ENCODE measurements around the gene KIAA0232. TPM values are rescaled to one million over a fixed set of nuclear protein-coding genes. Genes with fewer than 3 reads are reported as not detected.

Gene KIAA0232
- total and polyA plus RNA-seq, 9 of the 15 experiments (the other 6 are each of a cell fraction or from before 2014, with no cell fraction given) = 3.5 to 17.4 (median 13.0) TPM

DNA sequence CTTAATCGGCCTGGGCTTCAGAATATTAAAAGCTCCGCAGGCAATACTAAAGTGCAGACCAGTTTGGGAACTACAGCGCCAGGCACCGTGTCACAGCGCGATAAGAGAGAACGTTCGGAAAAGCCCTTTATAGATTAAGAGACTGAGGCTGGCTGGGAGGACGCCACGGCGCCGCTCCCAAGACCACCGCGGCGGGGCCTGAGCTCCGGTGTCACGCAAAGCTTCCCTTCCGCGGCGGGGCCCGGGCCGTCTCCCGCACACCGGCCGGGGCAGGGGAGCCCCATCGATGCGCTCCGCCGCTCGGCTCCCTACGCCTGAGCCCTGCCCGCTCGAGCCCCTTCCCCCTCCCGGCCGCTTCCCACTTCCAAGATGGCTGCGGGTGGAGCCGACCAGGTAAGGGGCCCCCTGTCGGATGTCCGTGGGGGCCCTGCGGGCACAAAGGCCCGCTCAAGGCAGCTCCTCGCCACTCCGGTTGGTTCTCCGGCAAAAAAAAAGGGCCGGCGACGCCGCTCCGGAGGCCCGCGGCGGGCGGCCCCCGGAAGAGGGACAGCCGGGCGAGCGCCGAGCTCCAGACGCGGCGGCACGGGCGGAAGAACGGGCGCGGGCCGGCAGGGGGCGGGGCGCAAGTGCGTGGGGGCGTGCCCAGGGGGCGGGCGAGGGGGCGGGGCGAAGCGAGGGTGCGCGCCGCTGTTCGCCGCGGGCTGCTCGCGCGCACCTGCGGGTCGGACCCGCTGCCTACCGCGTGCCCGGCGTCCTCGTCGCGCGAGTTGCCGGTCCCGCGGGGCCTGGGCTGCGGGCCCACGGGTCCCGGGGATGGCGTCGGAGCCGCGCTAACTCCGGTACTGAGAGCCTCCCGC is 126.8 kb downstream of the KIAA0232 start, which contains the start of gene TBC1D14 (continued):
- TF ChIP-seq CREB1 (IDR thresholded peaks at IDR 0.05) = peak; percentile 19; the same call in 1 of the 2 replicates
- TF ChIP-seq CREB1 (CRISPR knock-in tag; IDR thresholded peaks at IDR 0.05) = peak; percentile 56; the same call in 1 of the 2 replicates
- TF ChIP-seq GATAD2A (IDR thresholded peaks at IDR 0.05) = peak; percentile 86; the same call in 1 of the 2 replicates
- peak; percentile 99 for TF ChIP-seq ELF2 (CRISPR knock-in tag; IDR thresholded peaks at IDR 0.05)
- peak; percentile 65; the same call in 1 of the 2 replicates for TF ChIP-seq ZNF12 (CRISPR knock-in tag; IDR thresholded peaks at IDR 0.05)
- TF ChIP-seq NONO (IDR thresholded peaks at IDR 0.05; ENCODE audit: low read depth in 2 of 2, low read length in 1 of 2) = peak in 1 of 2 experiments; percentile 81; a peak in 2 of 4 replicates
- peak in 1 of 2 experiments; percentile 34; a peak in 1 of 4 replicates for TF ChIP-seq TEAD1 (CRISPR knock-in tag; IDR thresholded peaks at IDR 0.05)
- 0 out of 2 replicates have a peak, but pooled peaks have one; percentile 16 for TF ChIP-seq RNF2 (IDR thresholded peaks at IDR 0.05)
- TF ChIP-seq MCM5 (IDR thresholded peaks at IDR 0.05; ENCODE audit: low read depth) = no peak
- peak; percentile 69; the same call in 1 of the 2 replicates for TF ChIP-seq NFRKB (IDR thresholded peaks at IDR 0.05; ENCODE audit: low read depth)
- TF ChIP-seq SPI1 (IDR thresholded peaks at IDR 0.05; ENCODE audit: borderline replicate concordance, low read depth, low read length) = peak; percentile 28; the same call in 1 of the 2 replicates
- TF ChIP-seq ELF1 (tag; IDR thresholded peaks at IDR 0.05) = peak; percentile 99
- peak; percentile 48; the same call in 1 of the 2 replicates for TF ChIP-seq MBD2 (IDR thresholded peaks at IDR 0.05; ENCODE audit: borderline replicate concordance, low read depth)
- TF ChIP-seq SMARCE1 (IDR thresholded peaks at IDR 0.05) = no peak
- TF ChIP-seq POLR2G (IDR thresholded peaks at IDR 0.05; ENCODE audit: low read depth, low read length) = peak; percentile 96
- TF ChIP-seq, protein P1, sequence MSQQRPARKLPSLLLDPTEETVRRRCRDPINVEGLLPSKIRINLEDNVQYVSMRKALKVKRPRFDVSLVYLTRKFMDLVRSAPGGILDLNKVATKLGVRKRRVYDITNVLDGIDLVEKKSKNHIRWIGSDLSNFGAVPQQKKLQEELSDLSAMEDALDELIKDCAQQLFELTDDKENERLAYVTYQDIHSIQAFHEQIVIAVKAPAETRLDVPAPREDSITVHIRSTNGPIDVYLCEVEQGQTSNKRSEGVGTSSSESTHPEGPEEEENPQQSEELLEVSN (IDR thresholded peaks at IDR 0.05; ENCODE audit: borderline replicate concordance in 1 of 2, extremely low read depth in 1 of 2, insufficient read depth in 1 of 2, insufficient read length in 1 of 2, low read depth in 1 of 2, low read length in 1 of 2, poor library complexity in 1 of 2, severe bottlenecking in 1 of 2) = peak in 1 of 2 experiments; percentile 87
- TF ChIP-seq TAF1 (IDR thresholded peaks at IDR 0.05; ENCODE audit: control insufficient read depth, extremely low read depth, insufficient read depth, low read length, severe bottlenecking) = peak; percentile 86
- no peak for TF ChIP-seq ZNF778 (CRISPR knock-in tag; IDR thresholded peaks at IDR 0.05)
- TF ChIP-seq, protein P2, sequence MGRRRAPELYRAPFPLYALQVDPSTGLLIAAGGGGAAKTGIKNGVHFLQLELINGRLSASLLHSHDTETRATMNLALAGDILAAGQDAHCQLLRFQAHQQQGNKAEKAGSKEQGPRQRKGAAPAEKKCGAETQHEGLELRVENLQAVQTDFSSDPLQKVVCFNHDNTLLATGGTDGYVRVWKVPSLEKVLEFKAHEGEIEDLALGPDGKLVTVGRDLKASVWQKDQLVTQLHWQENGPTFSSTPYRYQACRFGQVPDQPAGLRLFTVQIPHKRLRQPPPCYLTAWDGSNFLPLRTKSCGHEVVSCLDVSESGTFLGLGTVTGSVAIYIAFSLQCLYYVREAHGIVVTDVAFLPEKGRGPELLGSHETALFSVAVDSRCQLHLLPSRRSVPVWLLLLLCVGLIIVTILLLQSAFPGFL (CRISPR knock-in tag; IDR thresholded peaks at IDR 0.05) = 0 out of 2 replicates have a peak, but pooled peaks have one; percentile 20
- TF ChIP-seq MECOM (CRISPR knock-in tag; IDR thresholded peaks at IDR 0.05) = 0 out of 2 replicates have a peak, but pooled peaks have one; percentile 36
- TF ChIP-seq, protein P3, sequence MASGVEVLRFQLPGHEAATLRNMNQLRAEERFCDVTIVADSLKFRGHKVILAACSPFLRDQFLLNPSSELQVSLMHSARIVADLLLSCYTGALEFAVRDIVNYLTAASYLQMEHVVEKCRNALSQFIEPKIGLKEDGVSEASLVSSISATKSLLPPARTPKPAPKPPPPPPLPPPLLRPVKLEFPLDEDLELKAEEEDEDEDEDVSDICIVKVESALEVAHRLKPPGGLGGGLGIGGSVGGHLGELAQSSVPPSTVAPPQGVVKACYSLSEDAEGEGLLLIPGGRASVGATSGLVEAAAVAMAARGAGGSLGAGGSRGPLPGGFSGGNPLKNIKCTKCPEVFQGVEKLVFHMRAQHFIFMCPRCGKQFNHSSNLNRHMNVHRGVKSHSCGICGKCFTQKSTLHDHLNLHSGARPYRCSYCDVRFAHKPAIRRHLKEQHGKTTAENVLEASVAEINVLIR (CRISPR knock-in tag; IDR thresholded peaks at IDR 0.05) = 0 out of 2 replicates have a peak, but pooled peaks have one; percentile 5
- TF ChIP-seq ZNF436 (CRISPR knock-in tag; IDR thresholded peaks at IDR 0.05) = no peak
- TF ChIP-seq TARDBP (IDR thresholded peaks at IDR 0.05) = peak; percentile 83; the same call in 1 of the 2 replicates
- peak; percentile 28 for TF ChIP-seq MYC (IDR thresholded peaks at IDR 0.05; ENCODE audit: low read depth, low read length)
- TF ChIP-seq MYC (CRISPR knock-in tag; IDR thresholded peaks at IDR 0.05; ENCODE audit: borderline replicate concordance, low read depth) = no peak

Data from K562 (cell line).